Hippocampal formation (tissue), 2 donors: ENCODE measurements around the gene HM13.
"Not testable (repeated sequence)": the region's sequence is repeated elsewhere in the genome, so short reads cannot be mapped to it uniquely, and the experiment has no call there.

Experiments used
- DNase-seq, 2 donors: peaks; one replicate each; lab custom pipeline; 2025; lab: John Stamatoyannopoulos, UW

HM13 gene

GRCh38 chr20:31593221-31594001 is 79.2 kb downstream of the HM13 start:
- no peak for DNase-seq

DNA sequence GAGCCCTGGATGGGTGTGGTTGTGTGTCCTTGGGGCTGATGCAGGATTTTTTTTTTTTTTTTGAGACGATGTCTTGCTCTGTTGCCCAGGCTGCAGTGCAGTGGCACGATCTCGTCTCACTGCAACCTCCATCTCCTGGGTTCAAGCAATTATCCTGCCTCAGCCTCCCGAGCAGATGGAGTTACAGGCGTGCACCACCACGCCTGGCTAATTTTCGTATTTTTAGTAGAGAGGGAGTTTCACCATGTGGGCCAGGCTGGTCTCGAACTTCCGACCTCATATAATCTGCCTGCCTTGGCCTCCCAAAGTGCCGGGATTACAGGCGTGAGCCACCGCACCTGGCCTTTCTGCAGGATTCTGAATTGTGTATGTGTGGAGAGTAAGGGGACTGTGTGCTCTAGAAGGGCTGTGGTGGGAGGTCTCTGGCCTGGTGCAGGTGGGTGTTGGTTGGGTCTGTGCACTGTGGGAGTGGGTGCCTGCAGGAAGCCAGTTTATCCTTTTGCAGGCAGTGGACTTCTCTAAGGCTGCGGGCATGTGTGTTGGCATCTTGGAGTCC is 79.8 kb downstream of the HM13 start:
- no peak for DNase-seq

GRCh38 chr20:31594558-31595379 is 80.5 kb downstream of the HM13 start:
- DNase-seq: no peak

- no peak for DNase-seq
These were observed 81.1 kb downstream of the HM13 start for GRCh38 chr20:31595380-31595653.

DNA sequence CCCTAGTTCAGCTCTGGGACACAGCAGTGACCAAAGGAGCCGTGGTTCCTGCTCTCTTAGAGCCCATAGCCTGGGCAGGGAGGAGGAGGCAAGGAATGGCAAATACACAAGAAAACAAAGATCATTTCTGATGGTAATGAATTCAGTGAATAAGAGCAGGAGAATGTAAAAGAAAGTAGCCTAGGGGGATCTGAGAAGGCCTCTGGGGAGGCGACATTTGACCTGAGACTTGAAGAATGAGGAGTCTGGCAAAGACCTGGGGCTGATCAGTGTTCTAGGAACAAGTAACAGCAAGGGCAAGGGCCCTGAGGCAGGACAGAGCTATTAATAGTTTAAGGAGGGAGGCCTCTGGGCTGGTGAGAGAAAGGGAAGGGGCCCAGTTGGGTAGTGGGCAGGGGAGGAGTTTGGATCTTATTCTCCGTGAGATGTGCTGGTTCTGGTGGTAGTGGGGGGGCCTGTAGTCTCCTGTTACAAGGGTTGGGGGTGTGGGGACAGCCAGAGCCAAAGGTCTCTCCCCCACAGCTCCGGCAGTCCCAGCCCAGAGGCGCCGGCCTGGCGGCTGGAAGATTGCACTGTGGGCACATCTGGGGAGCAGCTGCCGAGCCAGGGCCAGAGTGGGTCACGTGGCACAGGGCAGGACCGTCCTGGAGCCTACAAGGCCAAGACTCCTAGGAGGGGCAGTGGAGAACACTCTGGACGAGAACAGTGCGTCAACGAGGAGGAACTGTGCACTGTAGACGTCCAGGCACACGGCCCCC is 81.6 kb downstream of the HM13 start:
- DNase-seq: peak in 1 of 2 donors; percentile 21

DNA sequence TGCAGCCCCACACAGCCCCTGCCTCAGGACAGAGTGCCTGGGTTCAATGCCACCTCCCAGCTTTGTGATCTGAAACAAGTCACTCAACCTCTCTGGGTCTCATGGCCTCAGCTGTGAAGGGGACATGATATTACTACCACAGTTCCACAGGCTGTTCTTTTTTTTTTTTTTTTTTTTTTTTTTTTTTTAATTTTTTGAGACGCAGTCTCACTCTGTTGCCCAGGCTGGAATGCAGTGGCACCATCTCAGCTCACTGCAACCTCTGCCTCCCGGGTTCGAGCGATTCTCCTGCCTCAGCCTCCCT is 82.1 kb downstream of the HM13 start:
- not testable (repeated sequence) for DNase-seq

- no peak for DNase-seq
These were observed 82.7 kb downstream of the HM13 start for GRCh38 chr20:31596831-31597480.

GRCh38 chr20:31597481-31597855 is 83.2 kb downstream of the HM13 start:
- DNase-seq: no peak

GRCh38 chr20:31602431-31602778 is 88.2 kb downstream of the HM13 start:
- DNase-seq: no peak

DNA sequence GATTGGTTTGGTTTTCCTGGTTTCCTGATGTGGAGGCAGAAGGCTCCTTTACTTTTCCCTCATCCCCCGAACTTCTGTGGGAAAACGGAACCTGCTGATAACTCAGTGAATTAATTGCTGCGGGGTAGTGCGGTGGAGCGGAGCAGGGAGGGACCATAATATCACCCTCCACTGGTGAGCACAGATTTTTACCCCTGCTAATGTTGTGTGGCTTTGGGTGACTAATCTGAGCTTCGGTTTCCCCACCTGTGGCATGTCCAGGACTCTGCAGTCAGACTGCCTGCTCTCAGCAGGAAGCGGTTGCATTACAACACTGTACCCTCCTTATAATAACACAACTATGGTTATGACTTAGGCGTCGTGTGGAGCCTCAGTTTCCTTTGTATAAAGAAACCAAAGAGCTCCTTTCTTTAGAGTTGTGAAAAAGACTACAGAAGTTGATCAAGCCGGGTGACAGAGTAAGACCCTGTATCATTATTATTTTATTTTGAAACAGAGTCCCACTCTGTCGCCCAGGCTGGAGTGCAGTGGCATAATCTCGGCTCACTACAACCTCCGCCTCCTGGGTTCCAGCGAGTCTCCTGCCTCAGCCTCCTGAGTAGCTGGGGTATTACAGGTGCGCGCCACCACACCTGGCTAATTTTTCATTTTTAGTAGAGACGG is 88.7 kb downstream of the HM13 start:
- DNase-seq: no peak

DNA sequence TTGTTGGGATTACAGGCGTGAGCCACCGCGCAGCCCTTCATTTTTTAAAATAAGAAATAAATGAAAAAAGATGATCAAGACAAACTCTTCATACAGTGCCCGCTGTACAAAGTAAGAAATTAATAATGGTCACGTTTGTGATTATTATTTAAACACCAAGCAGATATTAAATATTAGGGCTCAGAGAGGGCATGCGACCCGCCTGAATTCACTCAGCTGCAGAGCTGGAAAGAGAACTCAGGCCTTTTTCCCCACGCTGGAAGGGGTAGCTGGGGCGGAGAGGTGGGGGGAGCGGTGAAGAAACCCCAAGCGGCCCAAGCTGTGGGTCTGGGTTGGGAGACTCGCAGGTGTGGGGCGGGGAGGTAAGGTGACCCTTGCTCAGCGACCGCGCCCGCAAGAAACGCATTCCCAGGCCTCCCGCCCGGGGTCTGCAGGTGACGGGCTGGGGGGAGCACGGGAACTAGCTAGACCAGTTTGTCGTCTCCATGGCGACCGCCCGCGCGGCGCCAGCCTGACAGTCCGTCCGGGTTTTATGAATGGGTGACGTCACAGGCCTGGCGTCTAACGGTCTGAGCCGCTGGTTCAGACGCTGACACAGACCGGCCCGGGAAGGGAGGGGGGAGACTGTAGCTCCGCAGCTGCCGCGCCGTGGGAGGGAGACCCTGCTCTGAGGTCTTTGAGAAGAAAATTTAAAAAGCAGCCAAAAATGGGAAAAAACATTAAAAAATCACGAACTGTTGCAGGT is 89.8 kb downstream of the HM13 start:
- peak; percentile 79 to 89 for DNase-seq

GRCh38 chr20:31604567-31605030 is 90.4 kb downstream of the HM13 start:
- DNase-seq: no peak

DNA sequence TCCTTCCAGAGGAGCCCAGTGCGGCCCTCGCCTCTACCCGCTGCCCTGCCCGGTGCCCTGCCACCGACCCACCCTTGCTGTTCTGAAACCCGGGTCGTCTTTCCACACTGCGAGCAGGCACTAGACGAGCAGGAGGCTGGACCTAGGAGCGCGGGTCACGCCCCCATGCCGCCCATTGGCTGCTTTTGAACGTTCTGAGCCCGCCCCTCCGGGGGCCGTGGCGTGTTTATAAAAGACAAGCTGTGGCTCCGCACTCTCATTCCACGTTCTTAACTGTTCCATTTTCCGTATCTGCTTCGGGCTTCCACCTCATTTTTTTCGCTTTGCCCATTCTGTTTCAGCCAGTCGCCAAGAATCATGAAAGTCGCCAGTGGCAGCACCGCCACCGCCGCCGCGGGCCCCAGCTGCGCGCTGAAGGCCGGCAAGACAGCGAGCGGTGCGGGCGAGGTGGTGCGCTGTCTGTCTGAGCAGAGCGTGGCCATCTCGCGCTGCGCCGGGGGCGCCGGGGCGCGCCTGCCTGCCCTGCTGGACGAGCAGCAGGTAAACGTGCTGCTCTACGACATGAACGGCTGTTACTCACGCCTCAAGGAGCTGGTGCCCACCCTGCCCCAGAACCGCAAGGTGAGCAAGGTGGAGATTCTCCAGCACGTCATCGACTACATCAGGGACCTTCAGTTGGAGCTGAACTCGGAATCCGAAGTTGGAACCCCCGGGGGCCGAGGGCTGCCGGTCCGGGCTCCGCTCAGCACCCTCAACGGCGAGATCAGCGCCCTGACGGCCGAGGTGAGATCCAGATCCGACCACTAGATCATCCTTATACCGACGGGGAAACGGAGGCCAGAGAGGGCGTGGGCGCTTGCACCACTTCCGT is 91.0 kb downstream of the HM13 start, which contains the start of gene ID1:
ID1 (plus strand) TSS at position 259 of the 871 bp plus-strand sequence; CDS start at position 358, 99 bp downstream.
- peak; percentile 86 to 94 for DNase-seq

GRCh38 chr20:31605902-31606803 is 91.9 kb downstream of the HM13 start:
- no peak for DNase-seq

DNA sequence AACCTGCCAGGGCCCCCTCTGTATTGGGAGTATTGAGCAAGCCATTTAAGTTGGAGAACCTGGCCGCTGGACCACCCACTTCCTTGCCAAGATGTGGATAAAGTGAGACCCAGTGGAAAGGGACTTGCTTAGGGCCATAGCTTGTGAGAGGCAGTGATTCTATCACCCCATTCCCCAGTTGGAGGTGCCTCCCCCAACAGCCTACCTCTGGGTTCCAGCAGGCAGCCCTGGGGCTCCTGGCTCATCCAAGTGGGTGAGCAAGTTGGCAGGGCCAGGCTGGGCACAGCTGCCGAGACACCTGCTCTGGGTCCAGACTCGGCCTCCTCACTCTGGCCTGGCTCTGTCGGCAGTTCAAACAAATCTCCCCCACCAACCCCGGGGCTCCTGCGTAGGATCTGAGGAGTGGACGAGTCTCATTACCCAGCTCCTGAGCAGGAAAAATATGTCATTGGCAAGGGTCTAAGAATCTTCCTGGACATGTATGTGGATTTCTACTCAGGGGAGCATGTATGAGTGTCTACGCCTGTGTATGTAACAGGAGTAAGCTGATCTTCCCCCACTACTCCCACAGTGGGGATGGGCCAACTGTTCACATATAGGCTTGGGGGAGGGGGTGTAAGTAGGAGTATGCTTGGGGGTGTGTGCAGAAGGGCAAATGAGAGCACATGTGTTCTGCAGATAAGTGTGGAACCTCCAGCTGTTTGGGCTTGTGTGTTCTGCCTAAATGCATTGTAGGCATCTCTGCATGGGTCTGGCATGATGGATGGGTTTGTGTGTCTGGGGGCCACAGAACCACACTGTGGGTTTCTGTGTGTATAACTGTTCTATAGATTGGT is 92.8 kb downstream of the HM13 start:
- no peak for DNase-seq

DNA sequence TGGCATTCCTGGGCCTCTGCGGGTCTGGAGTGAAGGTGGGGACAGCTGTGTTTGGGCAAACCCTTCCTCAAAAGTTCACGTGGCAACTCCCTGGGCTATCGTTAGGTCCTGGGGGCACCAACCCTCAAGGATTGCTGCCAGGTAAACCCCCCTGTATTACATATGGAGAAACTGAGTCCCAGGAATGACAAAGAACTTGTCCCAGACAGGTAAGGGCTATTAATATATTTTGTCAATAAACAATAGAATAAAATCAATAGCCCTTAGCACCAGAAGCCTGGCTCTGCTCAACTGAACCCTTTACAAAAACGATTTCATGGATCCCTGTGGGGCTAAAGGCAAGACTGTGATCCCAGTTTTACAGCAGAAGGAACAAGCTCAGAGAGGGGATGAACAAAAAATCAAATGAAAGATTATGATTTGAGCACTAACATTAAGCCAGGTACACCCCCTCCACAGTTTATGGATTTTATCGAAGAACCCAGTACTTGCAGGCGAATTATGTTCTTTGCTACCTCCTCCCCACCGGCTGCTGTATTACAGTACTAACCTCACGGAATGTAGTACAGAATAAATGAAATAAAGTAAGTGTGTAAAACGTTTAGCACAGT is 93.5 kb downstream of the HM13 start:
- no peak for DNase-seq

GRCh38 chr20:31608251-31608945 is 94.2 kb downstream of the HM13 start:
- no peak for DNase-seq
